HG03558 (cell line): ENCODE measurements around the gene KIAA1671.

Experiments
- ATAC-seq: cut with Tn5 transposase; IDR thresholded peaks from one replicate; pipeline ENCODE4 v1.9.1; 2021; ENCODE audit warnings: moderate number of reproducible peaks; ENCODE audit not compliant: unreplicated experiment; ENCODE audit errors: extremely low read depth

The KIAA1671 gene

DNA sequence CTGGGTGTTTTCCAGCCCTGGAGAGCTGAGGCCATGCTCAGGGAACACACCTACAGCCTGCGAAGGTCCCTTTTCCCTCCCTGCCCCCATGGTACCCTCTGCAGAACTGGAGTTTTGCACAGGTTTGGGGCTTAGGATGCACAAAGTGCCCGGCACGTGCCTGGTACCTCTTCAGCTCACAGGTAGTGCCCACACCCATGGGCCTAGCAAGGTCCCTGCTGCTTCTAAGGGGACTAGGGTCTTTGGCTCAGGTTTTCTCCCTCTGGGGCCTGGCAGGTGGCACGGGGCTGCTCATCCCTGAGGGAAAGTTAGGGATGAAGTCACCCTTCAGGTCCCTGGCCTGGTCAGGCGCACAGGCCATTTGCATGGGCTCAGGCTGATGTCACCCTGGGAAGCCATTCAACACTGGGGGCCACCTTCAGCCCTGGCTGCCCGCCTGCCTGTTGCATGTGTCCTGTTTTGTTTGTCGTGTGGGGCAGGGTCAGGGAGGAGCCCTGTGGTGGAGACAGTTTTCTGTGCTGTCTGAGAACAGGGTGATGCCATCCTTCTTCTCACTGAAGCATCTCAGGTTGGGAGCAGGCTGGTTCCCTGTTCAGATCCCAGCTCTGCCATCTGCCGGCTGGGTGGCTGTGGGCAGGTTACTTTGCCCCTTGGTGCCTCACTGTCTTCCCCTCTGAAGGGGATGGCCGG is 178.8 kb downstream of the KIAA1671 start:
- no peak for ATAC-seq

- no peak for ATAC-seq
Observed at GRCh38 chr22:25134028-25134427, 181.5 kb downstream of the KIAA1671 start.

GRCh38 chr22:25134451-25134850 is 181.9 kb downstream of the KIAA1671 start:
- no peak for ATAC-seq

GRCh38 chr22:25136953-25137576 is 184.5 kb downstream of the KIAA1671 start:
- no peak for ATAC-seq

GRCh38 chr22:25137577-25138525 is 185.3 kb downstream of the KIAA1671 start:
- ATAC-seq = no peak

GRCh38 chr22:25139062-25139461 is 186.5 kb downstream of the KIAA1671 start:
- ATAC-seq = no peak

DNA sequence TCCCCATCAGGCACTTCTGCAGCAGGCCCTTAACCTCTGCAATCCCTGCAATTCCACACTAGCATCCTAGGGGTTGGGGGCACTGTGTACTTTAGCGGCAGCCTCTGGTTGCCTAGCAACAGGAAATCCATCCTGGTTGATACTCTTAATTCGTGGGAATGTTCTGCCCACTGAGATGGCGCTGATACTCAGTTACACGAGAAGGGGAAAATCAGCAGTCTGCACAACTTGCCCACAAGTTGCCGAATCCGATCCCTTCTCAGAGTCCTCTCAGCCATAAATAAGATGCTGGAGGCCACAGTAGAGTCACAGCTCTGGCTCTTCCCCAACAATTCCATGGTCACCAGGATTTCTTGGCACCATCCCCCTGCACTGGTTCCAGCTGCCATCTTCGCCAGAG is 189.6 kb downstream of the KIAA1671 start:
- ATAC-seq = no peak

DNA sequence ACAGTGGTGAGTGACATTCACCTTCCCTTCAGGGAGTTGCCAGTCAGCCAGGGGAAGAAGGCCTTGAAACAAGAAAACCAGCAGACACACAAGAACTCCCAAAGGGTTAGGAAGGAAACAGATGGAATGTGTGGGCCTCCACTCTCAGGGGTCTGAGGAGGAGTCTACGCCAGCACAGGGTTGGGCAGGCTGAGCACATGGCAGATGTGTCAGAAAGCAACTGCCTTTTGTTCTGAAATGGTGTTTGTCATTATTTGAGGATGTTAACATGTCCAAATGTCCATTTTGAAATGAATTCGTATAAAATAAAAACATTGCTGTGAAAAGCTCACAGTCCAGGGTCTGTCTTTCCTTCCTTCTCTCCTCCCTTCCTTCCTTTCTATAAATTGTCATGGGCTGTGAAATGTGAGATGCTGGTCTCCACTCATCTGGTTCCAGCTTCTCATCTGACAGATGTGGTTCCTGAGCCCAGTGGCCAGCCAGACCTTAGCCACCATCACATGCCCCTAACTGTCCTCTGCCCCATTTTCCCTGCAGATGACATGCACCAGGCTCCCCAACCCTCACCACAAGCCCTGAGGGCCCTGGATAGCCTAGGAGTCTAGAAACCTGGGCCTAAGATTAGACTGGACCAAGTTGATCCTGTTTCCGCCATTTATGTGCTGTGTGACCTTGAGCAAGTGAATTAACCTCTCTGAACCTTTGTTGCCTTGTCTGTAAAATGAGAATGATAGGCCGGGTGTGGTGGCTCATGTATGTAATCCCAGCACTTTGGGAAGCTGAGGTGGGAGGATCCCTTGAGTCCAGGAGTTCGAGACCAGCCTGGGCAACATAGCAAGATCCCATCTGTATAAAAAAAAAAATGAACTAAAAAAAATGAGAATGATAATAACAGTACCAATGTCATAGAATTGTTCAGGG is 190.9 kb downstream of the KIAA1671 start:
- no peak for ATAC-seq

DNA sequence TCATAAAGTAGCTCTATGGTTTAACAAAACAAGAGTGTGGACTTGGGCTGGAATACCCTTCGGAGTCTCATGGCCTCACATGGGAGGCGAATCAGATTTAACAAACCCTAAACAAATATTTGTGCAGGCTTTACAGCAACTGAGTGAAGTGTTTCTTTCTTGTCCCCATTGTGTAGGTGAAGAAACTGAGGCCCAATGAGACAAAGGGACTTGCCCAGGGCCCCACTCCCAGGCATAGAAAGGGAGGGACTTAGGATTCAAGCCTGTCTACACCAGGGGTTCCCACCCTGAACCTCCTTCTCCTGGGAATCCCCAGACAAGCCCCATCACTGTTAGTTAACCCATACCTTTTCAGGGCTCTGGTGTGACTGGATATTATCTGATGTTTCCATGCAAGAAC is 192.0 kb downstream of the KIAA1671 start:
- ATAC-seq = no peak

- no peak for ATAC-seq
Observed at GRCh38 chr22:25146307-25146706, 193.8 kb downstream of the KIAA1671 start.

- no peak for ATAC-seq
Observed at GRCh38 chr22:25146906-25147641, 194.6 kb downstream of the KIAA1671 start.

DNA sequence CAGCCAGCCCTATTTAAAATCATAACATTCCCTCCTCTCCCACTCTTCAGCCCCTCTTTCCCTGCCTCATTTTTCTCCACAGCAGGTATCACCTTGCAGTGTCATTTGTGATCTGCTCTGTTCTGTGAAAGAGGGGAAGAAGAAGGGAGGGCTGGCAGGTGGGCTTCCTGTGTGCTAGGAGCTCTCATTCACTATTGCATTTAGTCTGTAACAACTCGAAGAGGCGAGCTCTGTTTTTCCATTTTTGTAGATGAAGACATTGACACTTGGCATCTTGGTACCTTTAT is 195.1 kb downstream of the KIAA1671 start:
- ATAC-seq = no peak

- ATAC-seq = no peak
Observed at GRCh38 chr22:25148149-25148691, 195.7 kb downstream of the KIAA1671 start.

GRCh38 chr22:25149014-25149413 is 196.5 kb downstream of the KIAA1671 start:
- no peak for ATAC-seq

DNA sequence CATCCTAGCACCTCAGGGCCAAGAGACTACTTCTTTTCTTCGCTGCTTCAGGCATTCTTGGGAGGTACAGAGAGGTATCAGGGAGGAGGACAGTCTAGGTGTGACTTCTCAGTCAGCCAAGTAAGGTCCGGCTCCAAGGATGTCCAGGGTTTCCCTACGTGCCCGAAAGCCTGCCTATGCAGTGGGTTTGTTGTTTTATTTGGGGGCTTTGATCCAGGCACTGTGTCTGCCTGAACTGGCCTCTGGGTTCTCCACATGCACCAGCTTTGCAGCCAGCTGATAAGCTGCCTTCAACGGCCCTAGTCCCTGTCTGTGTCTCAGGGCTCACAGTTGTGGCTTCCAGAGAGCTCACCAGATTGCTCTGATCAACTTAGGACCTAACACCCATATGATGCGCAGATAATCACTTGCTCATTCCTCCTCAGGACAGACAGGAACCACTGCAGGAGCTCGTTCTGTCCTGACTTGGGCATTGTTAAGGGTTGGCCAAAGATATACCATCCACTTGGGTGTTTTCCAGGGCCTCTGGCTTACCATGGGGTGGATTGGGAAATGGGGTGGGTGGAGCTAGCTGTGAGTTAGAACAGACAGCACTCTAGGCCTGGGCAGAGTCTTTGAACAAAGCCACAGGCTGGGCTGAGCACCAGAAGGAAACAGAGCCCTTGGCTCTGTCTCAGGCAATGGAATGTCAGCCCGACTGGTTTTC is 201.6 kb downstream of the KIAA1671 start:
- ATAC-seq = no peak

- ATAC-seq = no peak
Observed at GRCh38 chr22:25154667-25154999, 202.1 kb downstream of the KIAA1671 start.

- ATAC-seq = no peak
Observed at GRCh38 chr22:25156736-25157135, 204.2 kb downstream of the KIAA1671 start.

DNA sequence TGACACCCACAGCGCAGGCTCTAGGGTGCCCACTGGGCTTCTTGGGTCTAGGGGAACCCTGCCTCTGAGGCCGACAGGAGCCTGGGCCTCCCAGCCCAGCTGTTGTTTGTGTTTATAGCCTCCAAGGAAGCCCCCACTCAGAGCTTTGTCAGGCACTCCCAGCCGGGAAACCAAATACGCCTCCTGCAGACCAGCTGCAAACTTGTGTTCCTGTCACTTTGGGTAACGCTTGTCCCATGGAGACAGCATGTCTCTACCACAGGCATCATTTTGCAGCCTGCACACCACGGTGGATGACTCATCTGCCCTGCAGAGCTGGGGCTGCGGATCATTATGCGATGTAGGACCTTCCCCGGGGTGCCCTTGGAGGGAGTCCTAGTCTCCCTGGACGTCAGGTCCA is 206.5 kb downstream of the KIAA1671 start:
- no peak for ATAC-seq
